Hematopoietic multipotent progenitor cell treated with erythropoietin and hydrocortisone succinate and interleukin-3 and kit ligand, for 6 days (in vitro differentiated cells): Measurements from ENCODE around the gene DUS1L.

Experiments
- DNase-seq: peaks from one replicate; pipeline ENCODE4 v3.0.0-alpha.2; 2015

DUS1L gene

DNA sequence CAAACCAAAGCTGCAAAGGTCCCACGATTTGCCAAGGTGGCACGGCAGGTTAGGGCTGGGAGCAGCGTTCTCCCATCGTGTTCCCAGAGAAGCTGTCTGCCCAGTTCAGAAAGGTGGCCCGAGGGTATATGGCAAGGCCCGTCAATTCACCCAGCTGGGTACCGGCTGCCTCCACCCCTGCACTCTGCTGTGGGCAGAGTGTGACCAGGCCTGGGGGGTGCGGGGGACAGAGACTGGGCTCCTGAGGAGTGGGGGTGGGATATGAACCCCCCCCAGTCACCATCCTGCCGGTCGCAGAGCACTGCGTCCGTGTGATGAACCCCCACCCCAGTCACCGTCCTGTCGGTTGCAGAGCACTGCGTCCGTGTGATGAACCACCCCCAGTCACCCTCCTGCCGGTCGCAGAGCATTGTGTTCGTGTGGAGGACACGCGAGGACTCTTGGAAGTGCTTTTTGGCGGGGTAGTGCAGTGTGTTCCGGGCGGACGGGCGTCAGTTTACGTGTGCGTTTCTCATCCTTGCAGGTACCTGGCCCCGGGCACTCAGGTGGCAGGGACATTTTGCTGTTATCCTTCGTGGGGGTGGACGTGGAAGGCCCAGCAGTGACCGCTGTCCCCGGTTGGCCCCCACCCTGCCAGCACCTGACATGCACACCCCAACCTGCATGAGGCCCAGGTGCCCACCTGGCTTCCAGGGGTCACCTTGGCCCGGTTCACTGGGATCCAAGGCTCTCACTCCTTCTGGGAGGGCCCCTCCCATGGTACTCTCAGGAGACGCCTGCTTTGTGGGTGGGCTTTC, 35.1 kb upstream of the DUS1L start:
- DNase-seq, result no peak

DNA sequence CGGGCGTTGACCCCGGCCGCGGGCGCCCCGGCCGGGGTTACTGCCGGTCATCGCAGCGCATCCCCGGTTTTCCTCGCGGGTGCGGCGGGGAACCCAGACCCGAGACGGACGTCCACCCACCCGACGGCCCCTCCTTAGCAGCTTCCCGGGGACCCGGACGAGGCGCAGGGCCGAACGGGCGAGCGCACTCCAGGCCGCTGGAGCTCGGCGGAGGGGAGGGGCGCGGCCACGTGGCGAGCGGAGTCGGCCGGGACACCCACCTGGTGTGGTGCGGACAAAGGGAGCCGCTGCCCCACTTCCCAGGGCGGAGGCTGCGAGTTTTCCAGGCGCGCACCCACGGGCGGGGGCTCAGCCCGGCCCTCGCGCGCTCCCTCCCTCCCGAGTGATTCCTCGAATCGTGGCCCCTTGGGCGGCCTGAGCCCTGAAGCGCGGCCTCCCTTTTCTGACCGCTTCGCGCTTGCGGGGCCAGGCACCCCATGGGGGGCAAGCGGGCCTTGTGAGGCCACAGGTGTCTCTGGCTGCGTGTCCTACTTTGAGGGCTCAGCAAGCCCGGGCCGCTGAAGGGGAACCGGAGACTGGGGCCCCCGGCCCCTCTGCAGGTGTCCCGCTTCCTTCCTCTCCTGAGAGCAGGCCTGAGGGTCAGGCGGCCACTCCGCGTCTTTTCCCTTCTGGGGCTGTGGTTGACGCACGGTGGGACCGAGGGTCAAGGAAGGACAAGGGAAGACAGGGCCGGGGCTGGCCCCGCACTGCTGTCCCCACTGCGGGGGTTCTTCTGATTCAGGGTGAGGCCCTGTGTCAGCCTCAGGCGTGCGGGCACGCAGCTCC, 33.5 kb upstream of the DUS1L start:
- no peak for DNase-seq

DNA sequence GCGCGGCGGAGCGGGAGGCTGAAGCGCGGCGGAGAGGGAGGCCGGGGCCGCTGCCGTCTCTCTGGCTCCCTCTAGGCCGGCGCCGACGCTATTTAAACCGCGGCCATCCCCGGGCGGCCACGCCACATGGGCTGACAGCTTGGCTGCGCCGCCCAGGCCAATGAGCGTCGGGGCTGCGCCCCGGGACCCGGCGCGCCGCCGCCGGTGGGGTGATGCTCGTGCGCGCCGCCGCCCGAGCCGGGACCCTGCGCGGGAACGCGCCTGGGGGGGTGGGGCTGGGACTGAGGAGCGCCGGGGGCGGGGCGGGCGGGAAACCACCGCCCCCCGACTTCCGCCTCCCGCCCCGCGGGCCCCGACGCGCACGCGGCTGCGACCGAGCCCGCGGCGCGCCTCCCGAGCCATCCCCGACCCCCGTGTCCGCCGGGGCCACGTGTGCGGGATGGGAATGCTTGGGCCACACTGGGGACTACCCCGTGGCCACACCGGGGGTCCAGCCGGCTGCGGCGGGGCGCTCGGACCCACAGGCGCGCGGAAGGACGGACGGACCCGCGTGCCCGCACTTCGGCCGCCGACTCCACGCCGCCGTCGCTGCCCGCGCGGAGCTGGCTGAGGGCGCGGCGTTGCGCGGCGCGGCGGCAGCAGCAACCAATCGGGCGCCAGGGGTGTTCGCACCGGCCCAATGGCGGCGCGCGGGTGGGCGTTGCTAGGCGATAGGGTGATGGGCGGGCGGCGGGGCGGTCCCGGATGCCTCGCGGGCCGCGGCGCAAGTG, 32.8 kb upstream of the DUS1L start, which contains the start of gene FASN:
Gene FASN (minus strand): TSS at position 68 of the 770 bp plus-strand sequence. CDS start 1,791 bp downstream, outside the sequence.
- DNase-seq, result peak; percentile 96

DNA sequence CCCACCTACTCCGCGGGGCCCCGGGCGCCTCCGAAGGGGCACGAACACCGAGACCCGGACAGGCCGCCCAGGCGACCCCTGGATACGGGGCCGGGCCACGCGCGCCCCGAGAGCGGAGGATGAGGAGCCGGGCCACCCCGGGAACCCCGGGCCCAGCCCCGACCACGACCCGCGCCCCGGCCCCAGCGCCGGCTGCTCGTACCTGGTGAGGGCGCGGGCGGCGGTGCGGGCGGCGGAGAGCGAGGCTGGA, 32.2 kb upstream of the DUS1L start:
- DNase-seq, result no peak

DNA sequence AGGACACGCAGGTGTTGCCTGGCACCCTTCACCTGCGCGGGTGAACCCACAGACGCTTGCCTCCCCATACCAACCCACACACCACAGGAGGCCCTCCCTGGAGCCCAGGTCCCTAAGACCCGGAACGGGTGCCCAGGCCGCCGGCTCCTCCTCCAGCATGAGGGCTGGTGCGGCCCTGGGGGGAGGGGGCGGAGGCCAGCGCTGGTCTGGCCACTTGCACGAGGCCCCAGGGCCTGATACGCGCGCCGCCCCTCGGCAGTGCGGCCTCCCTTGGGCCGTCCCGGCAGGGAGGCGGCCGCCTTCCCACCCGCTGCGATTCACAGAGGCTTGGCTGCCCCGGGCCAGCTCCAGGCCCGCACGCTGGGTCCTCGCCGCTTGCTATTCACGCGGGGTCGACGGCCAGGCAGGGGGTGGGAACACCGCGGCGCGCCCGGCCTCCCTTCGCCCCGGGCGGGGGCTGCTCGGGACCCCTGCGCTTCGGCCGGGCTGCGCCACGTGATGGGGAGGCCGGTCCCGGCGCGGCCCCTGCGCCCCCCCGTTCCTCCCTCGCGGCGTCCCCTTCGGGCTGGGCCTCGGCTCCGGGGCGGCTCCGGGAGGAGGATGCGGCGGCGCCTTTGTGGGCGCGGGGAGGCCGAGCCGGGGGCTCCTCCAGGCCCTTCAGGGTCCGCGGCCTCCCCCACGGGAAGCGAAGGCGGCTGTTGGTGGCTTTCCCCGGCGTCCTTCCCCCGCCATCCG, 31.7 kb upstream of the DUS1L start:
- DNase-seq, result peak; percentile 68

DNA sequence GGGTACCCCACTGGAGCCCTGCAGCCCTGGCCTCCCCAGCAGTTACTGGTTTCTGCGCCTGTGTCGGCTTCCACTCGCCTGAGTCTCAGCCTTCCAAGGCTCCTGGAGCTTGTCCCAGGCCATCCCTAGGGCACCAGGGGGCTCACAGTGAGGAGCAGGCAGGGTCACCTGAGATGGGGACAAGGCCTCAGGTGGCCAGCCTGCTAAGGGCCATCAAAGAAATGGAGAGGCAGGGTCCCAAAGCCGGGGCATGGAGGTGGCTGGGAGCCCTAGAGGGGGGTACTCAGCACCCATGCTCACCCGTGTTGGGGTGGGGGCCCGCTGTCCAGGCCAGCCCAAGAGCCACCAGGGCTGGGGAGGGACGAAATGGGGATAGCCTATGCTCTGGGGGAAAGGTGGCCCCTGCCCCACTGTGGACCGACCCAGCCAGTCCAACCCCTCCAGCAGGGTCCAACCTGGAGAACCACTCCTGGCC, 31.1 kb upstream of the DUS1L start:
- no peak for DNase-seq

DNA sequence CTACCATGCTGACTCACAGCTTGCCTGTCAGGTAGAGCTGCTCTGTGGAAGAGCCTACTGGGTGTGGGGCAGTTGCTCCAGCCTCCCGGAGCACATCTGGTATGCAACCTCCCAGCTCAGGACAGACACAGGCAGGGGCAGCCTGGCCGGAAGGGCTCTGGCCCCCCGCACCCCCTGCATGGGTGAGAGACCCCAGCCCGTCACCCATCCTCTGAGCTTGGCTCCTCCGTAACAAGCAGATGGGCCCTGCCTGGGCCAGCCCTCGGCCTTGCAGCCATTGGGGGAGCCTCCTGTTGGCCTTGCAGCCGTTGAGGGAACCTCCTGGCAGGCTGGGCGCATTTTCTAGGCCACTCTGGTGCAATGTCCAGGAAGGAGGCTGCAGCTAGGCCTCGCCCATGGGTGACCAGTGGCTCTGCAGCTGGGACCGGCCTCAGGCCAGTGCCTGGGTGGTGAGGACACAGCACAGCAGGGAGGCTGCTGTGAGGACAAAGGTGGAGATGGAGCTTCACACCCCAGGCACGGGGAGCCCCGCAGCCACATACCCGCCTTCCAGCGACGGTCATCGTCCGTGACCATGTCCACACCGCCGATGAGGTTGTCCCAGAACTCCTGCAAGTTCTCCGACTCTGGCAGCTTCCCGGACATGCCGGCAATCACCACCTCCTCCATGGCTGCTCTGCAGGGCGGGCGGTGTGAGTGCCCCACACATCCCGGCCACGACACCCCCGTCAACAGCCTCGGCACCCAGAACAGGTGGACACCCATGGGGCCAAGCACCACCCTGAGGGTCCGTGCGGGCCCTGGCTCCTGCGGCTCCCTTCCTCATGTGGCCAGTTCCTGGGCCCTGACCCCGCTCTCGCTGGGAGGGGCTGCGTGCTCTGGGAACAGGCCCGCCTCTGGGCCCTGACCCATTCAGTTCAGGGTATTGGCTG, 30.4 kb upstream of the DUS1L start:
- no peak for DNase-seq

DNA sequence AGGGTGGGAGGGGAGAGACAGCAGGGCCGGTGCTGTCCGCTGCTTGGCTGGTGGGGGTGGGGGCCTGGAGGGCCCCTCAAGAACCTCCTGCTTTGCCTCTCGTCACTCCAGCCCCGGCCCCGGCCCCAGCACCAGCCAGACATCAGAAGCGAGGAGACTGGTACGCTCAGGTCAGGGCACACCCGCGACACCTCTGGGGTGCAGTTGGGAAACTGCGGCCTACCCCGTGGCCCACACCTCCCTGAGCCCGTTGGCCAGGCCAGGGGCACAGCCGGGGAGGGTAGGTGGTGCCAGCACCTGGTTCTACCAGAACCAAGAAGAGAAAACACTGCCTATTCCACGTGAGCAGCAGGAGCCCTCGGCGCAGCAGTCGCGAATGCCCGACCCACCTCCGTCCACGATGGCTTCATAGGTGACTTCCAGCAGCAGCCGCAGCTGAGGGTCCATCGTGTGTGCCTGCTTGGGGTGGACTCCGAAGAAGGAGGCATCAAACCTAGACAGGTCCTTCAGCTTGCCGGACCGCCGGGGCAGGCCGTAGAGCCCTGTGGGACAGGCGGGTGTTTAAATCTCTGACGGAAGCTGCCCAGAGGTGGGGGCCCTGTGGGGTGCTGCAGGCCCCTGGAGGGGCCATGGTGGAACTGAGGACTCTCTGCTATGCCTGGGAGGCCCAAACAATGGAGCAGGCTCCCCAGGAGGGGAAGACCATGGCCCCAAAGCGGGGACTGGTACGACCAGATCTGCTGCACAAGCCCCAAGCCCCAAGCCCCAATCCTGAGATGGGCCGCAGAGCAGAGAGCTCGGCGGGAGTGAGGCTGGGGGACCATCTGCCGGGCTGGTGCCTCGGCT, 29.6 kb upstream of the DUS1L start:
- no peak for DNase-seq

DNA sequence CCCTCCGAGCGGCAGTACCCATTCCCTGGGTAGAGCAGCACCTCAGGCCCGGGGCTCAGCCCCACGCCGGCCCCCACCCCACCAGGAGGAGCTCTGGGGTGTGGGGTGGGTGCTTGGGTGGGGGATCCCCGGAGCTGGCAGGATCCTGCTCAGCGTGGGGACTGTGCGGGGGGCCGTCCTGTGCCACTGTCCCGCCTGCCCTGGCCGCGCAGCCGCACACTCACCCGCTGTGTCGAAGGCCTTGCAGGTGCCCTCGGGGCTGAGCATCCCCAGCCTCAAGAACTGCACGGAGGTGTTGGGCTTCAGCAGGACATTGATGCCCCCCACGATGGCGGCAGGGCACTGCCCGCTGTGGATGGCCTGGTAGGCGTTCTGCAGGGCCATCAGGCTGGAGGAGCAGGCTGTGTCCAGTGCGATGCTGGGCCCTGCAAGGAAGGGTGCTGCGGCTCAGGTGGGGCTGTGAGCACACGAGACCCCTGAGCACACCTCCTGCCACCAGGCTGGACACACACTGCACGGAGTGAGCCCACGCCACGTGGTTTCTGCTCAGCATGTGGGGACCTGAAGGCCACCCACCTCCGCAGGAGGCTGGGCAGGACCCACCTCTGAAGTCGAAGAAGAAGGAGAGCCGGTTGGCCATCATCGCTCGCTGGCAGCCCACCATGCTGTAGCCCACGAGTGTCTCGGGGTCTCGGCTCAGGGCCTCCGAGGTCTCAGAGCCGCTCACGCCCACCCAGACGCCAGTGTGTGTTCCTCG, 27.6 kb upstream of the DUS1L start:
- no peak for DNase-seq

DNA sequence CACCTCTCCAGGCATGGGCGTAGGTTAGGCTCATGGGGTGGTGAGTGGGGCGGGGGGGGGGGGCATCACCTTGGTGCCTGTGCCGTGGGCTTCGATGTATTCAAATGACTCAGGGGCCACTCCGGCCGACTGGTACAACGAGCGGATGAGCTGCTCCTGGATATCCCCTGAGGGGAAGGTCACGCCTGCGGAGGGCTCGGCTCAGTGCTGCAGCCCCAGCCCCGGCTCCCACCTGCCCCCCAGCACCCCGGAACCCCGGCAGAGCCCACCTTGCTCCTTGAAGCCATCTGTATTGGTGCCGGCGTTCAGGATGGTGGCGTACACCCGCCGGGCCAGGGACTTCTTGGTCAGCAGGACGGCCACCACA, 27.0 kb upstream of the DUS1L start:
- no peak for DNase-seq

DNA sequence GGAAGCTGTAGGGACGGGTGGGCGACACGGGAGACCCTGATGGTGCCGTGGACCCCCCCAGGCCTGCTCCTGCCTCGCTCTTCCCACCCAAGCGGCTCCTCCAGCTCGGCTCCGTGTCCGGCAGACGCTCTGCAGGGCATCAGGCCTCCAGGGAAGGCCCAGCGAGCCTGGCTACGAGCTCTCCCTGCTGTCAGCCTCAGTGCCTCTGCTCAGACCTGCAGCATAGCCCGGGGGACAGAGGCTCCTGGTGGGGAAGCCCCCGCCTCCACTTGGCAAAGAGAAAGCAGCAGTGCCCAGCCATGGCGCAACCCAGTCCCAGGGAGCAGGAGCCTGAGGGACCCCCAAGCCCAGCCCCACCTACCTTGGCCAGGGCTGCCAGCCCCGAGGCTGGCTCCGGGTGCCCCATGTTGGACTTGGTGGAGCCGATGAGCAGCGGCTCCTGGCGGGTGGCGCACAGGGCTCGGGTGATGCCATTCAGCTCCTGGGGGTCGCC, 26.5 kb upstream of the DUS1L start:
- DNase-seq, result no peak

DNA sequence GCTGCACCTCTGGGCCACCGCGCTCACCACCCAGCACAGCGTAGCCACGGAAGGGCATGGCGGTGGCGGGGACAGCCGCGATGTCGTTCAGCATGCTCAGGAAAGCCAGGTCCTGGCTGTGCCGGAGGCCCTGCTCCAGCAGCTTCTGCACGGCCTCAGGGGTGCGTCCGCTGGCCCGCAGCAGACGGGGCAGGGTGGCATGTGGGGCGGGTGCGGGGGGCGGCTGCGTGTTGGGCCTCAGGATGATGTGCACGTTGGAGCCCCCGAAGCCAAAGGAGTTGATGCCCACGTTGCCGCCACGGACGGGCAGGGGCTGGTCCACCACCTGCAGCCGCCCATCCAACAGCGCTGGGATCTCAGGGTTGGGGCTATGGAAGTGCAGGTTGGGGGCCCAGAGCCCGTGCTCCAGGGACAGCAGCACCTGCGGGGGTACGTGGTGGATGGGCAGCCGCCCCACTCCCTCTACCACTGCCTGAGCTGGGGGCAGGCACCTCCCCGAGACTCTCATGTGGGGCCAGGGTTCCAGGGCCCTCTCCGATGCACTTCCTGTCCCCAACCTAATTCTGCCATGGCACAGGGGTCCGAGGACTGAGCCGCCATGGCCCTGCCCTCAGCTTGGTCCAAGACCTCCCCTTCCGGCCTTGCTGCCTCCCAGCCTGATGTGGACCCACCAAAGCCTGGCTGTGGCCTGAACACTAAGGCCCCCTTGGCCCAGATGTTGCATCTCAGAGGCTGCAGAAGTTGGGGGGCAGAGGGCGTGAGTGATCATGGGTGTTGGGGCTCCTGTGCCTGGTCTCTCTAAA, 25.9 kb upstream of the DUS1L start:
- no peak for DNase-seq

DNA sequence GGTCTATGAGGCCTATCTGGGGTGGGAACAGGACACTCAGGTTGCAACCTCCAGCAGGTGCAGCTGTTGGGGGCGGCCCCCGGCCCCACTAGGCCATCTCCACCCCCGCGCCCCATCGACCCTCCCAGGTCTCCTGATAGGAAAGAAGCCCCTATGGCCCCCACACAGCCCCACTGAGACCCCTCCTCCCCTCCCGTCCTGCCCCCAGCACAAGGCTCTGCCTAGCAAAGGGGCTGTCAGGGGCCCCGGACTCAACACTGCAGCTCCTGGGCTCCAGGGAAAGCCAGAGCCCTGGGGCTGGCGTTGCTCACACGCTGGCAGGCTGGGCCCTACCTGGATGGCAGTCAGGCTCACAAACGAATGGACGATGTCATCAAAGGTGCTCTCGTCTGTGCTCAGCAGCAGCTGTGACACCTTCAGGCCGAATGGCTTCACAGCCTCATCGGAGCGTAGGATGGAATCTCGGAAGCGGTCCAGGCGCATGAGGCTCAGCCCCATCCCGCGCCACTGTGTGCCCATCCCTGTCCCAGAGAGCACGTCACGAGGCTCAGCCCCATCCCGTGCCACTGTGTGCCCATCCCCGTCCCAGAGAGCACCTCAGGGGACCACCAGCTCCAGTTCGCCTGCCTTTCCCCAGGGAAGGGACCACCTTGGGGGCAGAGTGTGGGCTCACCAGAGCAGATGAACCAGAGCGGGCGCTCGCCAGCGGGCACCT, 25.1 kb upstream of the DUS1L start:
- no peak for DNase-seq

DNA sequence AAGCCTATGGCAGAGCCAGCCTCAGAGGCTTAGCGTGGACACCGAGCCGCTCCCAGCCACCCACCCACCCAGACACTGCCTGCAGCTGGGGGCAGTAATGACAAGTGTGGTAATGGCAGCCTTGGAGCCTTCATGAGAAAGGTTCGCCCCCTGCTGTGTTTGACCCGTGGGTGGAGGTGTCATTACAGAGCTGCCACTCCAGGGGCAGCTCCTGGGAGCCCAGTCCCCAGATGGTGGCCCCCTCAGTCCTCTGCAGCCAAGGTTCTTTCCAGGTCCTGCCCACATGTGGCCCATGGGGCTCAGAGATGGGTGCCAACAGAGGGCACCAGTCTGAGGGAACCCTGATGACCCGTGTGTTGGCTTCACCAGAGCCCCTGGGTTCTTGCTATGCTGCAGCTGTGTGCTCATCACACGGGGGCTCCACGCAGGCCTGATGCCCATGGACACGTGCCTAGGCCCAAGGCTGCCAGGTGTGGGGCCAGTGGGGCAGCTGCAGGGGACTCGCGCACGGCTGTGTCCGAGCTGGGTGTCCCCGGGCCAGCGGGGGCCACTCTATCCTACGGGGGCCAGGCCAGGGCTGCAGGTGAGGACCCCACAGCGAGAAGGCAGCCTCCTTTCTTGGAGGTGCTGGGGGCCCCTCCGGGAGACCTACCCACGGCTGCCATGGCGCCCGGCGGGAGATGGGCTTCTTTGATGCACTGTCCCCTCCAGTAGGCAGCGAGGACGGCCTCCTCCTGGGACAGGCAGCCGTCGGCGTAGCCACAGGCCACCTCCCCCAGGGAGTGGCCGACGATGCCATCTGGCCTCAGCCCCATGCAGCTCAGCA, 24.3 kb upstream of the DUS1L start:
- no peak for DNase-seq

DNA sequence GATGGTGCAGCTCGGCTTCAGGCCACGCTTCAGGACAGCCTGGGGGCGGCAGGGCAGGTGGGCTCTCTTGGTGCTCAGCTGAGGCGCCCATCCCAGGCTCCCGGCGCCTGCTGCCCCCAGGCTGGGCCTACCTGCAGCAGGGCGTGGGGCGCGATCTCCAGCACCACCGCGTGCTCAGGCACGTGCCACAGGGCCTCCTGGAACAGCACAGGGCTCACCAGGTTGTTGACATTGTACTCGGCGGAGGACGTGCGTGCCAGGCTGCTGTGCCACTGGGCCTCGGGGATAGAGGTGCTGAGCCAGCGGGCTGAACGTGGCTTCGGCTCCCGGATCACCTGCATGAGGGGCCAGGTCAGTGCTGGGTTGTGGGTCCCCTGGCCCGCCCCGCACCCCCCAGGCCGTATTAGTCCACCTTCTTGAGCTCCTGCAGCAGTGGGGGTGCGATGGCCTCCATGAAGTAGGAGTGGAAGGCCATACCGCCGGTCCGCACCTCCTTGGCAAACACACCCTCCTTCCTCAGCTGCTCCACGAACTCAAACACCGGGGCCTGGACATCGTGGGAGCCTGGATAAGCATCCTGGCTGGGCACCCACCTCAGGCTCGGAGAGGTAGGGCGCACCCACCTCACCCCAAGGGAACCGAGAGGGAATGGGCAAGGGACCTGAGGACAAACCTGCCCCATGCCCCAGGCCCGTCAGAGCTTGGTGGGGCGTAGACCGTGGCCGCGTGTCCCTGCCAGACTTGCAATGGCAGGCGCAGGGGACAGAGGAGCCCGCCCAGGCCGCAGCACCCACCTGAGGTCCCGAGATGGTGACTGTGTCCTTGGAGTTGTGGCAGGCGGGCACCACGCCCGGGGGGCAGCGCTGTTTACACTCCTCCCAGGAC, 23.5 kb upstream of the DUS1L start:
- DNase-seq, result no peak
